ENCODE measurements around the gene CDC123. TPM values are rescaled to one million over a fixed set of nuclear protein-coding genes. Genes with fewer than 3 reads are reported as not detected.

CDC123 gene
- total and polyA plus RNA-seq, 2 of the 4 experiments (the other 2 are of a cell fraction) = 100 to 203 TPM

DNA sequence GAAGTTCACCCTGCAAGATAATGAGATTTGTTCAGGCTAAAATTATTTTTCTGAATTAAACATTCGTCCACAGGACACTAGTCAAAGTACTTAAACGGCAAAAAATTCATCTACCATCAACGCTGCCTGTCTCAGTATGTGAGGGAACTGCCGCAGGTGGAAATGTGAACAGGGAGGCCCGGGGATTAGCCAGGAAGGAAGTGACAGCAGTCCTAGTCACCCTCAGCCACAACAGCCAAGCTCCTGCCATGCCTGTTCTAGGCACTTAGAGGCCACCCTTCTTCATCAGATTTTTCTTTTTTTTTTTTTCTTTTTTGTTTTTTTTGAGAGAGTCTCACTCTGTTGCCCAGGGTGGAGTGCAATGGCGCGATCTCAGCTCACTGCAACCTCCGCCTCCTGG, 9.7 kb upstream of the CDC123 start:
- WGBS, 2 experiments (ENCODE audit: extremely low coverage in 2 of 2, insufficient read length in 1 of 2) = no CpG with 5 or more reads among the region's 8 CpGs
- no peak overlapping the region for H3K27ac ChIP-seq (ENCODE audit: insufficient read depth, low read length)
- H4K5ac ChIP-seq (ENCODE audit: low read depth, low read length) = no peak overlapping the region
- H3K79me1 ChIP-seq (ENCODE audit: low read depth in 1 of 2, low read length in 2 of 2) = peaks cover 31 to 47% of the 10 kb centered on the region in 2 experiments
- H3K56ac ChIP-seq (ENCODE audit: extremely low read depth, insufficient read depth, low read length) = no peak overlapping the region
- no peak overlapping the region for H2AK5ac ChIP-seq (ENCODE audit: low read depth, low read length)
- H2BK15ac ChIP-seq (ENCODE audit: low read depth, low read length) = no peak overlapping the region
- H4K8ac ChIP-seq (ENCODE audit: low read depth in 2 of 2, low read length in 2 of 2) = no peak overlapping the region
- dilution Hi-C loops (cut with HindIII; ENCODE audit: low sequenced_read_pairs, unreplicated experiment) (no loop called here), intact Hi-C loops (cut with micrococcal nuclease) (no loop called here), in situ Hi-C loops (cut with MboI; ENCODE audit: low sequenced_read_pairs) (no loop called here)
- no peak overlapping the region for H2AK9ac ChIP-seq (replicated peaks; ENCODE audit: low read depth, low read length, poor library complexity)
- no peak overlapping the region for H2AFZ ChIP-seq (replicated peaks; ENCODE audit: low read length, poor library complexity)
- H4K20me1 ChIP-seq (ENCODE audit: insufficient read depth, low read length) = peaks cover 12% of the 10 kb centered on the region; the same call in 1 of the 2 replicates
- H3K23ac ChIP-seq (ENCODE audit: low read depth, low read length) = no peak overlapping the region
- H3K27me3 ChIP-seq (ENCODE audit: control insufficient read depth, insufficient read depth, low read length) = no peaks in the 10 kb centered on the region
- no TSS peak for BruUV-seq (replicated peaks)
- H4K91ac ChIP-seq (ENCODE audit: insufficient read depth, low read depth, low read length) = no peak overlapping the region
- TF ChIP-seq USF2 (IDR thresholded peaks at IDR 0.05; ENCODE audit: low read depth, low read length) (no peak), CHD1 (IDR thresholded peaks at IDR 0.05; ENCODE audit: low read depth, low read length) (no peak), CEBPB (IDR thresholded peaks at IDR 0.05; ENCODE audit: low read depth, low read length) (no peak), RAD21 (IDR thresholded peaks at IDR 0.05; ENCODE audit: low read length) (no peak), FOS (IDR thresholded peaks at IDR 0.05; ENCODE audit: low read depth, low read length) (no peak), POLR2A (IDR thresholded peaks at IDR 0.05; ENCODE audit: low read depth, low read length) (no peak), RFX5 (IDR thresholded peaks at IDR 0.05; ENCODE audit: low read depth, low read length) (no peak), CTCF (conservative IDR thresholded peaks at IDR 0.05; ENCODE audit: low read depth, low read length) (no peak), MXI1 (IDR thresholded peaks at IDR 0.05; ENCODE audit: borderline replicate concordance, low read depth, low read length) (no peak), RCOR1 (IDR thresholded peaks at IDR 0.05; ENCODE audit: insufficient replicate concordance, low read length) (no peak), BHLHE40 (IDR thresholded peaks at IDR 0.05; ENCODE audit: low read depth, low read length) (no peak), MAFK (IDR thresholded peaks at IDR 0.05; ENCODE audit: low read depth, low read length) (no peak), SMC3 (IDR thresholded peaks at IDR 0.05; ENCODE audit: low read depth, low read length) (no peak), MAZ (IDR thresholded peaks at IDR 0.05; ENCODE audit: borderline replicate concordance, low read depth, low read length) (no peak), NFE2L2 (IDR thresholded peaks at IDR 0.05; ENCODE audit: low read depth, low read length) (no peak)
- TF ChIP-seq, protein P1, sequence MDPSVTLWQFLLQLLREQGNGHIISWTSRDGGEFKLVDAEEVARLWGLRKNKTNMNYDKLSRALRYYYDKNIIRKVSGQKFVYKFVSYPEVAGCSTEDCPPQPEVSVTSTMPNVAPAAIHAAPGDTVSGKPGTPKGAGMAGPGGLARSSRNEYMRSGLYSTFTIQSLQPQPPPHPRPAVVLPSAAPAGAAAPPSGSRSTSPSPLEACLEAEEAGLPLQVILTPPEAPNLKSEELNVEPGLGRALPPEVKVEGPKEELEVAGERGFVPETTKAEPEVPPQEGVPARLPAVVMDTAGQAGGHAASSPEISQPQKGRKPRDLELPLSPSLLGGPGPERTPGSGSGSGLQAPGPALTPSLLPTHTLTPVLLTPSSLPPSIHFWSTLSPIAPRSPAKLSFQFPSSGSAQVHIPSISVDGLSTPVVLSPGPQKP (IDR thresholded peaks at IDR 0.05; ENCODE audit: borderline replicate concordance, low read depth, low read length) = no peak
- no peak overlapping the region for H2BK20ac ChIP-seq (ENCODE audit: low read depth, low read length)
- no peak for DNase-seq
- H3K36me3 ChIP-seq (ENCODE audit: control insufficient read depth, insufficient read depth, low read length) = peaks cover 13% of the 10 kb centered on the region
- POLR2A ChIA-PET (ENCODE audit: unreplicated experiment) = interaction anchor here (0.7 kb wide), 1 partner anchor 14 kb away, joined by 6 read pairs; no protein-coding TSS in a partner anchor
- ATAC-seq (ENCODE audit: low read depth) = no peak
- H2BK5ac ChIP-seq (ENCODE audit: low read depth, low read length, poor library complexity, severe bottlenecking) = no peak overlapping the region
- no peak overlapping the region for H2BK120ac ChIP-seq (ENCODE audit: low read depth, low read length)
- peaks cover 9% of the 10 kb centered on the region; the same call in 1 of the 2 replicates for H3K9me1 ChIP-seq (ENCODE audit: insufficient read depth, low read length)
- no peak overlapping the region for H3K18ac ChIP-seq (ENCODE audit: low read depth, low read length)
- H3K4me2 ChIP-seq (ENCODE audit: low read depth, low read length) = no peak overlapping the region
- peaks cover under 1% of the 10 kb centered on the region; the same call in 1 of the 2 replicates for H3K4me1 ChIP-seq (ENCODE audit: control insufficient read depth, insufficient read depth, low read length)
- no peak overlapping the region for H3K4me3 ChIP-seq (ENCODE audit: insufficient read depth, low read depth, low read length)
- H3K9ac ChIP-seq (ENCODE audit: low read depth, low read length) = no peak overlapping the region
- H3K9me3 ChIP-seq (ENCODE audit: control insufficient read depth, insufficient read depth, low read length) = no peaks in the 10 kb centered on the region
- CTCF ChIA-PET = no interaction called here
- no peak overlapping the region for H3K14ac ChIP-seq (replicated peaks; ENCODE audit: low read depth, low read length)
- no peak overlapping the region for H3K4ac ChIP-seq (ENCODE audit: low read depth, low read length)

Data from IMR-90 (cell line).